H9 (cell line): ENCODE data around the gene WDR38. TPM values are rescaled to one million over a fixed set of nuclear protein-coding genes. Genes with fewer than 3 reads are reported as not detected.

Experiments
- DNase-seq: peaks from one replicate; pipeline ENCODE4 v3.0.0-alpha.2; 2017
- H2AFZ ChIP-seq: one replicate; pipeline ENCODE4 v1.6.1; 2013; ENCODE audit warnings: mild to moderate bottlenecking, low read length, control low read depth, moderate library complexity
- H2AK5ac ChIP-seq: 2 replicates; pipeline ENCODE4 v1.6.1; 2013; ENCODE audit warnings: low read length, control low read depth, mixed read lengths; ENCODE audit not compliant: insufficient read length
- H2BK120ac ChIP-seq: one replicate; pipeline ENCODE4 v1.6.1; 2013; ENCODE audit warnings: low read depth, mild to moderate bottlenecking, low read length, control low read depth, inconsistent platforms; ENCODE audit not compliant: poor library complexity, severe bottlenecking
- H2BK12ac ChIP-seq: 2 replicates; pipeline ENCODE4 v1.6.1; 2013; ENCODE audit warnings: low read length, control low read depth, mixed read lengths, low read depth; ENCODE audit not compliant: insufficient read length
- H2BK15ac ChIP-seq: 2 replicates; pipeline ENCODE4 v1.6.1; 2013; ENCODE audit warnings: low read depth, low read length, control low read depth
- H2BK20ac ChIP-seq: one replicate; pipeline ENCODE4 v1.6.1; 2013; ENCODE audit warnings: low read depth, mild to moderate bottlenecking, low read length, control low read depth, inconsistent platforms; ENCODE audit not compliant: poor library complexity, severe bottlenecking
- H2BK5ac ChIP-seq: 2 replicates; pipeline ENCODE4 v1.6.1; 2013; ENCODE audit warnings: low read length, control low read depth, mixed read lengths; ENCODE audit not compliant: insufficient read length
- H3K14ac ChIP-seq: 2 replicates; pipeline ENCODE4 v1.6.1; 2013; ENCODE audit warnings: low read length, control low read depth; ENCODE audit not compliant: insufficient read depth
- H3K18ac ChIP-seq: 2 replicates; pipeline ENCODE4 v1.6.1; 2013; ENCODE audit warnings: low read depth, mild to moderate bottlenecking, mixed read lengths, low read length, control low read depth; ENCODE audit not compliant: insufficient read length
- H3K23ac ChIP-seq: 2 replicates; pipeline ENCODE4 v1.6.1; 2013; ENCODE audit warnings: low read length, control low read depth, mixed read lengths, low read depth; ENCODE audit not compliant: insufficient read length
- H3K23me2 ChIP-seq: 2 replicates; pipeline ENCODE4 v1.6.1; 2013; ENCODE audit warnings: low read depth, mild to moderate bottlenecking, mixed read lengths, low read length, control low read depth; ENCODE audit not compliant: insufficient read length, poor library complexity, severe bottlenecking
- H3K27ac ChIP-seq: 2 replicates; pipeline ENCODE4 v1.5.1; 2013; ENCODE audit warnings: low read length, control low read depth, mixed read lengths, low read depth; ENCODE audit not compliant: insufficient read length
- H3K27me3 ChIP-seq: 2 replicates; pipeline ENCODE4 v1.6.1; 2013; ENCODE audit warnings: low read length, control low read depth, inconsistent platforms; ENCODE audit not compliant: insufficient read depth
- H3K4ac ChIP-seq: 2 replicates; pipeline ENCODE4 v1.6.1; 2013; ENCODE audit warnings: low read depth, mild to moderate bottlenecking, control low read depth, inconsistent platforms, low read length, moderate library complexity
- H3K4me1 ChIP-seq: 2 replicates; pipeline ENCODE4 v1.6.1; 2013; ENCODE audit warnings: low read length, control low read depth, inconsistent platforms; ENCODE audit not compliant: insufficient read depth
- H3K4me2 ChIP-seq: 2 replicates; pipeline ENCODE4 v1.6.1; 2013; ENCODE audit warnings: low read length, control low read depth, mixed read lengths; ENCODE audit not compliant: insufficient read length, insufficient read depth
- H3K56ac ChIP-seq: 2 replicates; pipeline ENCODE4 v1.6.1; 2013; ENCODE audit warnings: low read depth, mild to moderate bottlenecking, mixed read lengths, low read length, control low read depth; ENCODE audit not compliant: insufficient read length
- H3K79me1 ChIP-seq: 2 replicates; pipeline ENCODE4 v1.6.1; 2013; ENCODE audit warnings: low read depth, mild to moderate bottlenecking, moderate library complexity, low read length, control low read depth, inconsistent platforms; ENCODE audit not compliant: insufficient read depth, poor library complexity, severe bottlenecking
- H3K79me2 ChIP-seq: 2 replicates; pipeline ENCODE4 v1.6.1; 2013; ENCODE audit warnings: low read length, control low read depth, inconsistent platforms; ENCODE audit not compliant: insufficient read depth
- H3K9ac ChIP-seq: 2 replicates; pipeline ENCODE4 v1.6.1; 2013; ENCODE audit warnings: low read length, control low read depth, mixed read lengths; ENCODE audit not compliant: insufficient read length; ENCODE audit errors: extremely low read depth
- H3K9me3 ChIP-seq: one replicate; pipeline ENCODE4 v1.6.1; 2013; ENCODE audit warnings: low read depth, low read length, inconsistent platforms; ENCODE audit not compliant: control insufficient read depth
- H3T11ph ChIP-seq: one replicate; pipeline ENCODE4 v1.6.1; 2013; ENCODE audit warnings: mild to moderate bottlenecking, low read length, control low read depth, inconsistent platforms
- H4K20me1 ChIP-seq: one replicate; pipeline ENCODE4 v1.6.1; 2013; ENCODE audit not compliant: control insufficient read depth, insufficient read length, insufficient read depth
- H4K5ac ChIP-seq: 2 replicates; pipeline ENCODE4 v1.6.1; 2013; ENCODE audit warnings: low read depth, mild to moderate bottlenecking, mixed read lengths, low read length, control low read depth; ENCODE audit not compliant: insufficient read length
- H4K8ac ChIP-seq: replicated peaks from 2 replicates; pipeline ENCODE4 v1.6.1; 2013; ENCODE audit warnings: low read length, control low read depth, mixed read lengths, low read depth; ENCODE audit not compliant: insufficient read length
- H4K91ac ChIP-seq: 2 replicates; pipeline ENCODE4 v1.6.1; 2013; ENCODE audit warnings: low read depth, mild to moderate bottlenecking, moderate library complexity, mixed read lengths, low read length, control low read depth; ENCODE audit not compliant: insufficient read length
- H3K27ac Mint-ChIP-seq, 3 experiments: 2 replicates in 2 of 3; 3 replicates in 1 of 3; pipeline ENCODE4 v1.8.0; 2020 to 2021; ENCODE audit warnings: mixed read lengths in 3 of 3, mild to moderate bottlenecking in 1 of 3, moderate library complexity in 1 of 3
- H3K27me3 Mint-ChIP-seq: 2 replicates; pipeline ENCODE4 v1.8.0; 2021; ENCODE audit warnings: low read depth, mild to moderate bottlenecking, moderate library complexity, mixed read lengths
- H3K36me3 Mint-ChIP-seq, 3 experiments: 2 replicates in 2 of 3; 3 replicates in 1 of 3; pipeline ENCODE4 v1.8.0; 2020 to 2021; ENCODE audit warnings: low read depth in 3 of 3, mixed read lengths in 3 of 3; ENCODE audit not compliant: insufficient read depth in 1 of 3
- H3K4me1 Mint-ChIP-seq, 2 experiments: 2 replicates each; pipeline ENCODE4 v1.8.0; 2020; ENCODE audit warnings: mixed read lengths in 2 of 2
- H3K4me3 Mint-ChIP-seq, 2 experiments: 2 replicates in 1 of 2; 3 replicates in 1 of 2; pipeline ENCODE4 v1.8.0; 2020 to 2021; ENCODE audit warnings: mild to moderate bottlenecking in 2 of 2, mixed read lengths in 2 of 2, moderate library complexity in 1 of 2
- H3K9me3 Mint-ChIP-seq, 2 experiments: 2 replicates in 1 of 2; 3 replicates in 1 of 2; pipeline ENCODE4 v1.8.0; 2020; ENCODE audit warnings: mild to moderate bottlenecking in 2 of 2, mixed read lengths in 2 of 2, moderate library complexity in 1 of 2
- CTCF ChIP-seq: fragments of 200-600 bp; sonication (generic); conservative IDR thresholded peaks from 3 replicates; pipeline ENCODE4 v1.8.0; 2021; ENCODE audit warnings: antibody characterized with exemption, mild to moderate bottlenecking
- WGBS: extraction: QIAGEN DNeasy Blood & Tissue Kit; methylation state at CpG from one replicate; pipeline ENCODE4 v1.1.7; 2013; ENCODE audit warnings: missing lambda C conversion rate, low lambda C conversion rate, mixed read lengths; ENCODE audit not compliant: insufficient read length; ENCODE audit errors: extremely low coverage; 5-methylcytosine and 5-hydroxymethylcytosine counted together
- total RNA-seq: library from RNA; stranded (reverse); gene quantifications from 2 replicates; pipeline ENCODE4 v1.2.1, GENCODE V29; 2021

The WDR38 gene
- total RNA-seq, 1 experiment from 2014 or later, result not detected

GRCh38 chr9:124831642-124832364 lies 21.5 kb upstream of the WDR38 start:
- Histone ChIP-seq H4K91ac (no peak overlapping the region), H2BK12ac (no peak overlapping the region), H4K5ac (no peak overlapping the region), H2BK5ac (no peak overlapping the region), H3K9me3 (no peaks in the 10 kb centered on the region), H3K4me1 (no peaks in the 10 kb centered on the region; the same call in 1 of the 2 replicates), H3K4me2 (no peak overlapping the region), H3K9ac (no peak overlapping the region), H4K20me1 (no peaks in the 10 kb centered on the region), H2BK15ac (no peak overlapping the region), H2BK120ac (no peak overlapping the region), H3K27ac (no peak overlapping the region), H3K4ac (no peak overlapping the region), H3K79me2 (no peaks in the 10 kb centered on the region), H3K14ac (no peak overlapping the region), H2AFZ (no peak overlapping the region), H2BK20ac (no peak overlapping the region), H3K18ac (no peak overlapping the region), H3K23me2 (no peaks in the 10 kb centered on the region), H2AK5ac (no peak overlapping the region), H4K8ac (no peak overlapping the region), H3T11ph (no peak overlapping the region), H3K27me3 (no peaks in the 10 kb centered on the region), H3K56ac (no peak overlapping the region), H3K23ac (no peak overlapping the region), H3K79me1 (no peaks in the 10 kb centered on the region)
- Mint-ChIP-seq H3K4me3 (no peak overlapping the region), H3K36me3 (peaks cover 0 to 1% (median 0%) of the 10 kb centered on the region in 3 experiments; a peak in 1 of 7 replicates), H3K4me1 (peaks cover 9 to 18% of the 10 kb centered on the region in 2 experiments), H3K27ac (no peak overlapping the region), H3K27me3 (peaks cover 4% of the 10 kb centered on the region; the same call in 1 of the 2 replicates), H3K9me3 (peaks cover 0 to 3% of the 10 kb centered on the region in 2 experiments; a peak in 1 of 5 replicates)
- WGBS, result no CpG with 5 or more reads among the region's 9 CpGs
- TF ChIP-seq CTCF, result no peak
- DNase-seq, result no peak
